GM23338 (cell line): Measurements from ENCODE around the gene TMTC2. TPM values are rescaled to one million over a fixed set of nuclear protein-coding genes. Genes with fewer than 3 reads are reported as not detected.

Source experiments
- ATAC-seq: fragments of 200-7000 bp; cut with Tn5 transposase; 3 replicates; pipeline ENCODE4 v1.9.1; 2020
- DNase-seq: peaks from one replicate; pipeline ENCODE4 v3.0.0-alpha.2; 2015; ENCODE audit warnings: low spot score
- H2AFZ ChIP-seq: fragments of 200-600 bp; sonication (generic); 2 replicates; pipeline ENCODE4 v1.8.0; 2016; ENCODE audit warnings: antibody characterized with exemption, mild to moderate bottlenecking, moderate library complexity
- H3F3A ChIP-seq: fragments of 200-600 bp; sonication (generic); replicated peaks from 2 replicates; pipeline ENCODE4 v1.8.0; 2017; ENCODE audit warnings: antibody characterized with exemption, mixed run types, low read depth
- H3K27ac ChIP-seq: fragments of 200-600 bp; sonication (generic); 2 replicates; pipeline ENCODE4 v1.6.1; 2016; ENCODE audit warnings: low read depth
- H3K27me3 ChIP-seq: fragments of 200-600 bp; sonication (generic); 2 replicates; pipeline ENCODE4 v1.8.0; 2016; ENCODE audit warnings: mild to moderate bottlenecking, mixed run types, moderate library complexity; ENCODE audit not compliant: insufficient read depth
- H3K36me3 ChIP-seq: fragments of 200-600 bp; sonication (generic); 2 replicates; pipeline ENCODE4 v1.8.0; 2016; ENCODE audit warnings: mild to moderate bottlenecking; ENCODE audit not compliant: insufficient read depth
- H3K4me1 ChIP-seq: fragments of 200-600 bp; sonication (generic); 2 replicates; pipeline ENCODE4 v1.8.0; 2016; ENCODE audit warnings: mild to moderate bottlenecking, moderate library complexity; ENCODE audit not compliant: insufficient read depth
- H3K4me2 ChIP-seq: fragments of 200-600 bp; sonication (generic); 2 replicates; pipeline ENCODE4 v1.7.1; 2017; ENCODE audit warnings: mixed run types
- H3K4me3 ChIP-seq: fragments of 200-600 bp; sonication (generic); 2 replicates; pipeline ENCODE4 v1.6.1; 2016; ENCODE audit warnings: mixed run types
- H3K79me2 ChIP-seq: fragments of 200-600 bp; sonication (generic); replicated peaks from 2 replicates; pipeline ENCODE4 v1.8.0; 2017; ENCODE audit warnings: mild to moderate bottlenecking; ENCODE audit not compliant: insufficient read depth
- H3K9me2 ChIP-seq: fragments of 200-600 bp; sonication (generic); 2 replicates; pipeline ENCODE4 v1.8.0; 2017; ENCODE audit not compliant: insufficient read depth
- H4K20me1 ChIP-seq: fragments of 200-600 bp; sonication (generic); replicated peaks from 2 replicates; pipeline ENCODE4 v1.8.0; 2017; ENCODE audit warnings: mild to moderate bottlenecking; ENCODE audit not compliant: insufficient read depth
- H3K27ac Mint-ChIP-seq: 2 replicates; pipeline ENCODE4 v1.8.0; 2020; ENCODE audit warnings: inconsistent platforms, mild to moderate bottlenecking, moderate library complexity, mixed read lengths
- H3K27me3 Mint-ChIP-seq: 3 replicates; pipeline ENCODE4 v1.8.0; 2022; ENCODE audit warnings: low read depth, mild to moderate bottlenecking, moderate library complexity, mixed read lengths, inconsistent platforms; ENCODE audit not compliant: insufficient read depth, poor library complexity
- H3K36me3 Mint-ChIP-seq: 3 replicates; pipeline ENCODE4 v1.8.0; 2021; ENCODE audit warnings: low read depth, mild to moderate bottlenecking, inconsistent platforms, moderate library complexity, mixed read lengths
- H3K4me1 Mint-ChIP-seq: 3 replicates; pipeline ENCODE4 v1.8.0; 2020; ENCODE audit warnings: mild to moderate bottlenecking, inconsistent platforms, mixed read lengths
- H3K4me3 Mint-ChIP-seq: 3 replicates; pipeline ENCODE4 v1.8.0; 2021; ENCODE audit warnings: moderate library complexity, mild to moderate bottlenecking, inconsistent platforms, mixed read lengths
- H3K9me3 Mint-ChIP-seq: 3 replicates; pipeline ENCODE4 v1.8.0; 2020; ENCODE audit warnings: moderate library complexity, mild to moderate bottlenecking, inconsistent platforms, mixed read lengths
- CTCF ChIP-seq, 2 experiments: fragments of 200-600 bp in 1 of 2; sonication (generic) in 1 of 2; conservative IDR thresholded peaks; 2 replicates each; pipeline versions ENCODE4 v1.5.1 to v1.6.1; 2016 to 2017; ENCODE audit warnings: antibody characterized with exemption in 2 of 2, low read depth in 2 of 2, mild to moderate bottlenecking in 2 of 2, moderate library complexity in 1 of 2
- ETS1 ChIP-seq: IDR thresholded peaks from 2 replicates; pipeline ENCODE4 v1.6.1; 2016; ENCODE audit warnings: antibody characterized with exemption
- EZH2phosphoT487 ChIP-seq: fragments of 200-600 bp; sonication (generic); IDR thresholded peaks from one replicate; pipeline ENCODE4 v1.8.1; 2018; ENCODE audit warnings: antibody characterized with exemption; ENCODE audit not compliant: unreplicated experiment
- POLR2AphosphoS5 ChIP-seq: IDR thresholded peaks from 2 replicates; pipeline ENCODE4 v1.6.1; 2016; ENCODE audit warnings: antibody characterized with exemption, low read depth
- ZNF114 ChIP-seq: fragments of 250-450 bp; sonication (Bioruptor Pico); IDR thresholded peaks from 2 replicates; pipeline ENCODE4 v1.5.0; 2020; ENCODE audit warnings: mild to moderate bottlenecking, moderate library complexity
- ZNF462 ChIP-seq: fragments of 250-450 bp; sonication (Bioruptor Pico); IDR thresholded peaks from 2 replicates; pipeline ENCODE4 v1.5.0; 2020; ENCODE audit warnings: mild to moderate bottlenecking, moderate library complexity
- polyA plus RNA-seq: library from polyadenylated mRNA; unstranded; fragments of >200 nt; fragmentation: Nextera tagmentation; extraction: Ambion mirVana; gene quantifications from 2 replicates; pipeline ENCODE4 v1.2.1, GENCODE V29; 2016
- total RNA-seq: library from RNA; depleted of rRNA; stranded (reverse); fragments of >200 nt; shearing (Covaris generic); gene quantifications from 2 replicates; pipeline ENCODE4 v1.2.3, GENCODE V29; 2014
- TF ChIP-seq, protein P1 (sequence below): IDR thresholded peaks from one replicate; pipeline ENCODE4 v1.6.1; 2018; ENCODE audit warnings: antibody characterized with exemption; ENCODE audit not compliant: unreplicated experiment

TMTC2 gene
- total and polyA plus RNA-seq, 2 experiments from 2014 or later = 0.57 to 6.5 TPM

DNA sequence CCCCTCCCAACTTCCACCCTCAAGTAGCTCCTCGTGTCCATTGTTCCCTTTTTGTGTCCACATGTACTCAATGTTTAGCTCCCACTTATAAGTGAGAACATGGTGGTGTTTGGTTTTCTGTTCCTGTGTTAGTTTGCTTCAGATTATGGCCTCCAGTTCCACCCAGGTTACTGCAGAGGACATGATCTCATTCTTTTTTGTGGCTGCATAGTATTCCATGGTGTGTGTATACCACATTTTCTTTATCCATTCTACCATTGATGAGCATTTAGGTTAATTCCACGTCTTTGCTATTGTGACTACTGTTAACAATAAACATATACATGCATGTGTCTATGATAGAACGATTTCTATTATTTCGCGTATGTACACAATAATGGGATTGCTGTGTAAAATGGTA lies 362.6 kb downstream of the TMTC2 start:
- ATAC-seq = no peak
- no peaks in the 10 kb centered on the region for H3K9me3 Mint-ChIP-seq
- Histone ChIP-seq H3K4me3 (no peak overlapping the region), H3K27ac (no peak overlapping the region), H2AFZ (no peak overlapping the region), H3K4me2 (no peak overlapping the region), H3K36me3 (no peaks in the 10 kb centered on the region), H3K9me2 (no peaks in the 10 kb centered on the region), H4K20me1 (no peaks in the 10 kb centered on the region), H3K4me1 (no peaks in the 10 kb centered on the region), H3K79me2 (no peaks in the 10 kb centered on the region), H3F3A (no peaks in the 10 kb centered on the region), H3K27me3 (no peaks in the 10 kb centered on the region)
- H3K4me1 Mint-ChIP-seq = 0 out of 3 replicates have a peak, but pooled peaks cover 3% of the 10 kb centered on the region
- no peaks in the 10 kb centered on the region for H3K27me3 Mint-ChIP-seq
- DNase-seq = no peak
- no peak overlapping the region for H3K4me3 Mint-ChIP-seq
- H3K36me3 Mint-ChIP-seq = no peaks in the 10 kb centered on the region; the same call in 2 of the 3 replicates
- TF ChIP-seq CTCF (conservative IDR thresholded peaks at IDR 0.05; ENCODE audit: low read depth in 2 of 2) = no peak
- TF ChIP-seq, protein P1, sequence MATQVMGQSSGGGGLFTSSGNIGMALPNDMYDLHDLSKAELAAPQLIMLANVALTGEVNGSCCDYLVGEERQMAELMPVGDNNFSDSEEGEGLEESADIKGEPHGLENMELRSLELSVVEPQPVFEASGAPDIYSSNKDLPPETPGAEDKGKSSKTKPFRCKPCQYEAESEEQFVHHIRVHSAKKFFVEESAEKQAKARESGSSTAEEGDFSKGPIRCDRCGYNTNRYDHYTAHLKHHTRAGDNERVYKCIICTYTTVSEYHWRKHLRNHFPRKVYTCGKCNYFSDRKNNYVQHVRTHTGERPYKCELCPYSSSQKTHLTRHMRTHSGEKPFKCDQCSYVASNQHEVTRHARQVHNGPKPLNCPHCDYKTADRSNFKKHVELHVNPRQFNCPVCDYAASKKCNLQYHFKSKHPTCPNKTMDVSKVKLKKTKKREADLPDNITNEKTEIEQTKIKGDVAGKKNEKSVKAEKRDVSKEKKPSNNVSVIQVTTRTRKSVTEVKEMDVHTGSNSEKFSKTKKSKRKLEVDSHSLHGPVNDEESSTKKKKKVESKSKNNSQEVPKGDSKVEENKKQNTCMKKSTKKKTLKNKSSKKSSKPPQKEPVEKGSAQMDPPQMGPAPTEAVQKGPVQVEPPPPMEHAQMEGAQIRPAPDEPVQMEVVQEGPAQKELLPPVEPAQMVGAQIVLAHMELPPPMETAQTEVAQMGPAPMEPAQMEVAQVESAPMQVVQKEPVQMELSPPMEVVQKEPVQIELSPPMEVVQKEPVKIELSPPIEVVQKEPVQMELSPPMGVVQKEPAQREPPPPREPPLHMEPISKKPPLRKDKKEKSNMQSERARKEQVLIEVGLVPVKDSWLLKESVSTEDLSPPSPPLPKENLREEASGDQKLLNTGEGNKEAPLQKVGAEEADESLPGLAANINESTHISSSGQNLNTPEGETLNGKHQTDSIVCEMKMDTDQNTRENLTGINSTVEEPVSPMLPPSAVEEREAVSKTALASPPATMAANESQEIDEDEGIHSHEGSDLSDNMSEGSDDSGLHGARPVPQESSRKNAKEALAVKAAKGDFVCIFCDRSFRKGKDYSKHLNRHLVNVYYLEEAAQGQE = no peak
- no peak for TF ChIP-seq ETS1
- no peak for TF ChIP-seq POLR2AphosphoS5
- no peak overlapping the region for H3K27ac Mint-ChIP-seq

DNA sequence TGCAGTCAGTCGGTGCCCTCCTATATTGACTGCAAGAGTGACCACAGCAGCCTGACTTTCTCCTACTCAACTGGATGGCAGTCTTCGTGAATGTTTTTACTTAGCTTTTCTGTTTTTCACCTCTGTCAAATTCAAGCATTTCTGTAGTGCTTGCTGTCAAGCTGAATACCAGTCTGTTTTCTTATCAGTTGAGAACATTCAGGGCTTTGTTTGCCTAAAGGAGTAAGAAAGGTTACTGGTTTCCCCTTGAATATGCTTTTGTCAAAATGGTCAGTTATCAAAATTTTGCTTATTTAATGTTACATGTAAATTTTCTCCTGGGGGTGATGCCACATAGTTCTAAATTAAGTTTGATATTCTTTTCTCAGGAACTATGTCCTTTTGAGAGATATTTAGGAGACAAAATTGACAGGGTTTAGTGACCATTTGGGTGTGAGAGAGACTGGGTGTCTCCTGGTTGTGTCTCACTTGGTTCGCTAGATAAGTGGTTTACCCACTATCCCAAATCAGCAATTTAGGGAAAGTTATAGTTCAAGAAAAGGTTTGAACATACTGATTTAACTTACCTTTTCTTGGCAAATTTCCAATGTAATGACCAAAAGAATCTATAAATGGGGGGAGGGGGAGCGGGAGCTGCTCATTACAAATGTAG lies 366.3 kb downstream of the TMTC2 start:
- Histone ChIP-seq H3K79me2 (no peaks in the 10 kb centered on the region), H3K4me1 (no peaks in the 10 kb centered on the region), H3K27me3 (no peaks in the 10 kb centered on the region), H2AFZ (no peak overlapping the region), H3K4me2 (no peak overlapping the region), H3K27ac (no peak overlapping the region), H3F3A (no peaks in the 10 kb centered on the region), H3K4me3 (no peak overlapping the region), H3K9me2 (no peaks in the 10 kb centered on the region), H3K36me3 (no peaks in the 10 kb centered on the region), H4K20me1 (no peaks in the 10 kb centered on the region)
- Mint-ChIP-seq H3K27ac (no peak overlapping the region), H3K4me3 (no peak overlapping the region), H3K4me1 (0 out of 3 replicates have a peak, but pooled peaks cover 3% of the 10 kb centered on the region), H3K27me3 (no peaks in the 10 kb centered on the region), H3K9me3 (no peaks in the 10 kb centered on the region), H3K36me3 (no peaks in the 10 kb centered on the region; the same call in 2 of the 3 replicates)
- ATAC-seq (no peak), DNase-seq (no peak)
- TF ChIP-seq ZNF114 (CRISPR knock-in tag) (no peak), EZH2phosphoT487 (no peak), ZNF462 (CRISPR knock-in tag) (no peak)
